OCI-LY1 (cell line): ENCODE data around the gene IGSF9B.

ENCODE experiments used
- EZH2 ChIP-seq: fragments of 200-600 bp; sonication (generic), shearing (Covaris generic); IDR thresholded peaks from 2 replicates; pipeline ENCODE4 v1.8.0; 2017; ENCODE audit warnings: borderline replicate concordance, mixed run types, mild to moderate bottlenecking, antibody characterized with exemption, low read length, moderate library complexity, mixed read lengths
- TF ChIP-seq, protein P1 (sequence below): fragments of 200-600 bp; sonication (generic), shearing (Covaris generic); IDR thresholded peaks from 2 replicates; pipeline ENCODE4 v1.5.1; 2017; ENCODE audit warnings: mild to moderate bottlenecking, antibody characterized with exemption, low read length, moderate library complexity, mixed read lengths

- TF ChIP-seq, protein P1, sequence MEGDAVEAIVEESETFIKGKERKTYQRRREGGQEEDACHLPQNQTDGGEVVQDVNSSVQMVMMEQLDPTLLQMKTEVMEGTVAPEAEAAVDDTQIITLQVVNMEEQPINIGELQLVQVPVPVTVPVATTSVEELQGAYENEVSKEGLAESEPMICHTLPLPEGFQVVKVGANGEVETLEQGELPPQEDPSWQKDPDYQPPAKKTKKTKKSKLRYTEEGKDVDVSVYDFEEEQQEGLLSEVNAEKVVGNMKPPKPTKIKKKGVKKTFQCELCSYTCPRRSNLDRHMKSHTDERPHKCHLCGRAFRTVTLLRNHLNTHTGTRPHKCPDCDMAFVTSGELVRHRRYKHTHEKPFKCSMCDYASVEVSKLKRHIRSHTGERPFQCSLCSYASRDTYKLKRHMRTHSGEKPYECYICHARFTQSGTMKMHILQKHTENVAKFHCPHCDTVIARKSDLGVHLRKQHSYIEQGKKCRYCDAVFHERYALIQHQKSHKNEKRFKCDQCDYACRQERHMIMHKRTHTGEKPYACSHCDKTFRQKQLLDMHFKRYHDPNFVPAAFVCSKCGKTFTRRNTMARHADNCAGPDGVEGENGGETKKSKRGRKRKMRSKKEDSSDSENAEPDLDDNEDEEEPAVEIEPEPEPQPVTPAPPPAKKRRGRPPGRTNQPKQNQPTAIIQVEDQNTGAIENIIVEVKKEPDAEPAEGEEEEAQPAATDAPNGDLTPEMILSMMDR, result no peak
- no peak for TF ChIP-seq EZH2
Observed at GRCh38 chr11:133925756-133926155, 31.0 kb downstream of the IGSF9B start.
